HG03103 (cell line): ENCODE measurements around the gene FBXO41.

Experiments
- ATAC-seq: cut with Tn5 transposase; IDR thresholded peaks from one replicate; pipeline ENCODE4 v1.9.1; 2021; ENCODE audit warnings: low read depth; ENCODE audit not compliant: unreplicated experiment

The FBXO41 gene, protein sequence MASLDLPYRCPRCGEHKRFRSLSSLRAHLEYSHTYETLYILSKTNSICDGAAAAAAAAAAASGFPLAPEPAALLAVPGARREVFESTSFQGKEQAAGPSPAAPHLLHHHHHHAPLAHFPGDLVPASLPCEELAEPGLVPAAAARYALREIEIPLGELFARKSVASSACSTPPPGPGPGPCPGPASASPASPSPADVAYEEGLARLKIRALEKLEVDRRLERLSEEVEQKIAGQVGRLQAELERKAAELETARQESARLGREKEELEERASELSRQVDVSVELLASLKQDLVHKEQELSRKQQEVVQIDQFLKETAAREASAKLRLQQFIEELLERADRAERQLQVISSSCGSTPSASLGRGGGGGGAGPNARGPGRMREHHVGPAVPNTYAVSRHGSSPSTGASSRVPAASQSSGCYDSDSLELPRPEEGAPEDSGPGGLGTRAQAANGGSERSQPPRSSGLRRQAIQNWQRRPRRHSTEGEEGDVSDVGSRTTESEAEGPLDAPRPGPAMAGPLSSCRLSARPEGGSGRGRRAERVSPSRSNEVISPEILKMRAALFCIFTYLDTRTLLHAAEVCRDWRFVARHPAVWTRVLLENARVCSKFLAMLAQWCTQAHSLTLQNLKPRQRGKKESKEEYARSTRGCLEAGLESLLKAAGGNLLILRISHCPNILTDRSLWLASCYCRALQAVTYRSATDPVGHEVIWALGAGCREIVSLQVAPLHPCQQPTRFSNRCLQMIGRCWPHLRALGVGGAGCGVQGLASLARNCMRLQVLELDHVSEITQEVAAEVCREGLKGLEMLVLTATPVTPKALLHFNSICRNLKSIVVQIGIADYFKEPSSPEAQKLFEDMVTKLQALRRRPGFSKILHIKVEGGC

DNA sequence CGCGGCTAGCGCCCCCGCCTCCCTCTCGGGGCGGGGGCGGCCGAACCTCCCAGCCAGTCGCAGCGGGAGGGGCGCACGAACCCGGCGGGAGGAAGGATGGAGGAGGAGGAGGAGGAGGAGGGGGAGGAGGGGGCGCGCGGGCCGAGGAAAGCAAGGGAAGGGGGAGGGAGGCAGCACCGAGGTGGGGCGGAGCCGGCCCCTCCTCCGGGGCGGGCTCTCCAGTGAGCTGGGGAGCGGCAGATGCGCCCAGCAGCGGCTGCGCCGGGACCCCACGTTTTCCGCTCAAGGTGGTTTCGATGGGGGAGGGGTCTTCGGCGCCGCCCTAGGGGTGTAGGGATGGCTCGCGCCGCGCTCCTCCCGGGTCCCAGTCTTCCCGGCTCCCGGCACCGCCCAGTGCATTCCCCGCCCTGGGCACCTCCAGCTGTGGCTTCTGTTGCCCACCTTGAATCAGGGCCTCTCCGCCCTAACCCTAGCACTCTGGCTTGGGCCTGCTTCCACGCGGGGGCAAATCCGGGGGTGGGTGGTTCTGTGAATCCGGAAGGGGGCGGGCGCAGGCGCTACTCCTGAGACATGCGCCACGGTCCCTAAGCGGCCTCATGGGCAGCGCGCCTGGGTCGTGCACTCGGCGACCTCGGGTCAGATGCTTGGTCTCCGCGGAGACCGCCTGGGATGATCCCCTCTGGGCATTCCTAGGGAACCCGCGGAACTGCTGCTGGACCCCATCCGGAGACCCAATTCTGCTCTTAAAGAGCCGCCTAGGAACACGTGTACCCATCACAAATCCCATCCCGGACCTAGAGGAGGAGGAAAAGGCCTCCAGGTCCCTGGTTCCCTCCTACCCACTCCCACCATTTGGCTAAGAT lies at the start of gene FBXO41:
Gene FBXO41, minus strand, starts transcription at position 183 of the 863 bp plus-strand sequence. CDS start 14,848 bp downstream, outside the sequence.
- ATAC-seq, result peak; percentile 58

GRCh38 chr2:73334045-73334444 lies 49.8 kb upstream of the FBXO41 start:
- ATAC-seq, result no peak

DNA sequence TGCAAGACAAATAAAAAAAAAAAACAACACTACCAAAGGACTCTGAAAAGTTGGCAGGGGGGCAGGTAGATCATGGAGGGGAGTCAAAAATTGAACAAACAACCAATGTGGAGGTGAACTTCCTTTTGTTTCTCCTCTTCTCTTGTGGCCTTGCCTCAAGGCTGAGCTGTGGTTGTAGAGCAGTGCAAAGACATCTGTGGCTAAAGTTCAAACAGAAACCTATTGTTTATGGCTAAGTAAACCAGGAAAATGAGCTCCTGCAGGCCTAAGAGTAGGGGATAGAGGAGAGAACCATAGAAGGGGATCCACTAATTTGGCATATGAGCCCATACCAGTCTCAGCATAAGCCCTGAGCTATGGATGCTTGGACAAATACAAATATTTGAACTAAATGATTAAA lies 49.3 kb upstream of the FBXO41 start:
- ATAC-seq, result no peak

GRCh38 chr2:73324126-73324725 lies 39.9 kb upstream of the FBXO41 start:
- ATAC-seq, result no peak

DNA sequence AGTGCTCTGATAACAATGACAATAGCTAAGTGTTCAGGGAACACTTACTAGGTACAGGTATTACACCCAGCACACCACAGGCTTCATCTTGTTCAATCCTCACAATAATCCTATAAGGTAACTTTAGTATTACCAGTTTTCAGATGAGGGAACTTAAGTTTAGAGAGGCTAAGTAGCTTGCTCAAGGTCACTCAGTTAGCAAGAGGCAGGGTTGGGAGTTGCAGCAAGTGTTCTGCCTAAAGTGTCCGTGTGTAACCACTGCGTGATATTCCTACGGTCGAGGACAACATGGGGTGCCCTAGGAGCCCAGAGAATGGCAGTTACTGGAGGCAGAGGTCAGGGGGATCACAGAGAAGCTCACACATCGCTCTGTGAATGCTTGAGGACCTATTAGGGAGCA lies 39.3 kb upstream of the FBXO41 start:
- no peak for ATAC-seq

DNA sequence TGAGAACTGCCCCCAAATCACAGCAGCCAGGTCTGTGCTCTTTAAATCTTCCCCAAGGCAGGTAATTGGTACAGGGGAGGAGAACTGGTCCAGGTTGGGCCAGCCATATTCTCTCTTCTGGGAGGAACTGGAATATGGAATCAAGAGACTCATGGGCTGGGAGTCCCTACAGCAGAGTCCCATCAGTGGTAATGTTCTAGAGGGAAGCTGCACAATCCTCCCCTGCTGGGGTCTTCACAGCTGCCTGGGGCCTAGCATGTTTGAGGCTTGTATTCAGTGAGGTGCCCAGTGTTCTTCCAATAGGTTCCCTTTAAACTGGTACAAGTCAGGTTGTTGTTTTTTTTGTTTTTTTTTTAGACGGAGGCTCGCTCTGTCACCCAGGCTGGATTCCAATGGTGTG lies 30.2 kb upstream of the FBXO41 start:
- ATAC-seq, result no peak

GRCh38 chr2:73307720-73308119 lies 23.4 kb upstream of the FBXO41 start:
- no peak for ATAC-seq

GRCh38 chr2:73301636-73302035 lies 17.4 kb upstream of the FBXO41 start:
- ATAC-seq, result no peak

- no peak for ATAC-seq
These were observed 16.6 kb upstream of the FBXO41 start for GRCh38 chr2:73300926-73301325.

GRCh38 chr2:73297586-73297985 lies 13.3 kb upstream of the FBXO41 start:
- ATAC-seq, result no peak

DNA sequence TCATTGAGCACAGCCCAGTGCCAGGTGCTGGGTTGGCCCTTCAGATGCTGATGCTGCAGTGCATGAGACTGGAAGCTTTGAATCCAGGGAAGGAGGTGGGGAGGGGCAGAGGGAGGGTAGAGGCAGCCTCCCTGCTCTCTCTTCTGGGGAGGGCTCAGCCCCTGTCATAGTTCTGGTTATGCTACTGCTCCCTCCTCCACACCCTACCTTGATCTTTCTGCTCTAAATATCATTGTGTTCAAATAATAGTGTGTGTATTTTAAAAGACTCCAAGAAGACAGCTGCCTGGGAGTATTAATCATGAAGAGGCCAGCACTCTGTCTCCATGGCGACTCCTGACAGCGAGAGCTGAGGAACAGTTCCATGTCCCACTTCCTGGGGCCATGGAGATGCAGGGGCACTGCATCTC lies 12.9 kb upstream of the FBXO41 start:
- ATAC-seq, result no peak

DNA sequence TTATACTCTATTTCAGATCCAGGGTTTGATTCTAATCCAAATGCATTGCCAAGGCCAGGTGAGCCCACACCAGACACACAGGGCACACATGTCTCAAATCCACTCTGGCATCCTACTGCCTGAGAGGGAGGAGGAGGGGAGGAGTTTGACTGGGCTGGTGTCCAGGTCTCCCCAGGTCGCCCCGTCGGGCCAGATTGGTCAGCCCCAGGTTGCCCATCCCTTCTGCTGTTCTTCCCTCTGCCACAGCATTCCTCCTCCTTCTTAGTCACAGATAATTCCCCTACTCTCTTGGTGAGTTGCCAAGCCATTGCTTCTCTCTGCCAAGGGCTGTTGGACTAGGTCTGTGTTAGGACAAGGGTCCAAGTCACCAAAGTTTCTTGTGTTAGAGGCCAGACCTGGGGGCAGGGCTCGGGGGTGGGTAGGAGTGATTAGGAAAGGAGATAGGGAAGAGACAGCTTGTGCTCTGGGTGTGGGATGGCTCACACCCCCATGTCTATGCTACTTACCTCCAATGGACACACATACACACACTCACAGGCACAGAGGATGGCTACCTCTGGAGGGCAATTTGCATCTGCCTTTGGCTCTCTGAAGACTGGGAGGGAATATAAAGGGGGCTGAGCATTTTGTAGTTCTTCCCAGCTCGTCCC lies 11.6 kb upstream of the FBXO41 start:
- no peak for ATAC-seq

- ATAC-seq, result no peak
These were observed 10.0 kb upstream of the FBXO41 start for GRCh38 chr2:73294239-73294638.

GRCh38 chr2:73293534-73294171 lies 9.4 kb upstream of the FBXO41 start, which contains the start of gene EGR4:
Gene EGR4, minus strand, starts transcription at chr2:73293548. Its CDS starts 231 bp downstream, at chr2:73293317.
- ATAC-seq, result peak; percentile 88

- peak; percentile 2 for ATAC-seq
These were observed 8.7 kb upstream of the FBXO41 start for GRCh38 chr2:73292906-73293533.

- no peak for ATAC-seq
These were observed 8.1 kb upstream of the FBXO41 start for GRCh38 chr2:73292316-73292905.

- ATAC-seq, result no peak
These were observed 7.4 kb upstream of the FBXO41 start for GRCh38 chr2:73291461-73292315.
